ENCODE measurements around the gene LIF.

GRCh38 chr22:30291058-30291892 is 44.7 kb upstream of the LIF start:
- TF ChIP-seq CTCF (IDR thresholded peaks at IDR 0.05) (peak in 3 of 6 experiments; percentile 15 to 26 (median 24)), EP300 (IDR thresholded peaks at IDR 0.05) (peak; percentile 93 to 100 (median 98)), POLR2AphosphoS5 (IDR thresholded peaks at IDR 0.05) (peak; percentile 99)

Data from upper lobe of left lung (tissue), 4 donors.